Right lobe of liver (tissue), 6 donors: Measurements from ENCODE around the gene WDR91. TPM values are rescaled to one million over a fixed set of nuclear protein-coding genes. Genes with fewer than 3 reads are reported as not detected.

ENCODE experiments used
- ATAC-seq, 4 donors: fragments of 200-7000 bp; cut with Tn5 transposase; one replicate each; pipeline ENCODE4 v1.9.1; 2020; ENCODE audit warnings: mild to moderate bottlenecking in 4 of 4, moderate library complexity in 4 of 4
- DNase-seq, 3 donors: peaks; one replicate each; pipeline ENCODE4 v3.0.0-alpha.2; 2020
- H3K27ac ChIP-seq, 3 donors: fragments of 200-600 bp; one replicate each; pipeline ENCODE4 v1.8.0; 2022
- H3K27me3 ChIP-seq, 2 donors: fragments of 200-600 bp; one replicate each; pipeline ENCODE4 v1.8.0; 2022
- H3K36me3 ChIP-seq, 4 donors: fragments of 200-600 bp; sonication (generic) in 1 of 4; one replicate each; pipeline versions ENCODE4 v1.5.1 to v1.8.0; 2017 to 2022; ENCODE audit warnings: control low read depth in 1 of 4
- H3K4me1 ChIP-seq, 4 donors: fragments of 200-600 bp; sonication (generic) in 1 of 4; one replicate each; pipeline versions ENCODE4 v1.5.1 to v1.8.0; 2017 to 2022; ENCODE audit warnings: control low read depth in 1 of 4
- H3K4me3 ChIP-seq, 3 donors: fragments of 200-600 bp; one replicate each; pipeline ENCODE4 v1.8.0; 2022
- H3K9me3 ChIP-seq, 4 donors: fragments of 200-600 bp; sonication (generic) in 1 of 4; one replicate each; pipeline versions ENCODE4 v1.5.1 to v1.8.0; 2017 to 2022; ENCODE audit warnings: control low read depth in 1 of 4
- POLR2A ChIP-seq: fragments of 450-650 bp; IDR thresholded peaks from one replicate; pipeline ENCODE4 v1.6.1; 2017; ENCODE audit warnings: antibody characterized with exemption, mild to moderate bottlenecking
- WGBS: methylation state at CpG from one replicate; pipeline ENCODE4 v1.1.6; 2018; ENCODE audit warnings: low coverage, low lambda C conversion rate; ENCODE audit not compliant: insufficient coverage; ENCODE audit errors: missing lambda C conversion rate; 5-methylcytosine and 5-hydroxymethylcytosine counted together
- intact Hi-C, 2 donors: fragments of 100-400 bp; cut with DNase I; formaldehyde crosslinking; loops; one replicate each; pipeline versions ENCODE4 v1.11.2 to v1.14.1; 2022
- total RNA-seq, 6 experiments: library from RNA; depleted of rRNA in 2 of 6; stranded (reverse); fragments of >200 nt in 2 of 6; fragmentation: NEBNext Ultra II Directional in 3 of 6; extraction: Animal tissue kit (Norgen Biotek cat#: 25700) in 3 of 6; gene quantifications; one replicate each; pipeline versions ENCODE4 v1.1.0 to v1.2.4, GENCODE V29; 2016 to 2023
- TF ChIP-seq, protein P1 (sequence below), 4 donors: fragments of 200-600 bp in 3 of 4; fragments of 450-650 bp in 1 of 4; IDR thresholded peaks; one replicate each; pipeline versions ENCODE4 v1.5.1 to v1.8.0; 2016 to 2022; ENCODE audit warnings: antibody characterized with exemption in 4 of 4, mild to moderate bottlenecking in 2 of 4
- donor health status: DM: no; HTN: yes; CAD: no.
- donor health status: DM: no; HTN: no; CAD: no.
- donor health status: DM: no; HTN: no; CAD: no.
- donor health status: DM: no; HTN: yes; CAD: no.
- donor health status: DM: no; HTN: yes; CAD: no.

Gene WDR91
- total RNA-seq, 6 experiments from 2014 or later = 6.0 to 11.5 (median 8.6) TPM

DNA sequence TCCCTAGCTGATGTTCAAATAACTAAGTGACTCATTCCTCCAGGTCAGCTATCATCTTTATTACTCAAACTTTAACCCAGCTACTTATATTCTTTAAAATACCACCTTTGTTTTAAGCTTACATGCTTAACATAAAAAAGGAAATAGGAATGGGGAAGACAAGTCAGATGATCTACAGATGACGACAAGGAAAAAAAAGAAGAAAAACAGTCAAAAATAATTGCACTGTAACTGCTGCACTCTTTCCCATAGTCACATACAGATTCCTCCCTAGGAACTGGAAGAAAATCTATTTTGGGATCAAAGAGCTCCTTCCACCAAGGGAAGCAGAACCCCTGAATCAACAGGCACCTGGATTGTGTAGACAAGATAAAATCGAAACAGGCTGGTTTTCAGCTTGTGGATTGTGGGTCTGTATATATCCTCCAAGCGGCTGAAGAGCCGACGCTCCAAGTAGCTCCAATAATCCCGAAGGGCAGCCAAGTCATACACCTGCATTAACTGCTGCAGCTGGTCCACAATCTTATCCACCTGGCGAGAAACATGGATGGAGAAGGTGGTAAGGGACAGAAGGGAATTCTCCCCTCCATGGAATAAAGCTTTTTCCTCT lies 2.0 kb downstream of the WDR91 start:
- peaks cover 0 to 30% (median 7%) of the 10 kb centered on the region in 4 donors for H3K4me1 ChIP-seq
- peaks cover 0 to 7% (median 2%) of the 10 kb centered on the region in 4 donors for H3K36me3 ChIP-seq
- TF ChIP-seq, protein P1, sequence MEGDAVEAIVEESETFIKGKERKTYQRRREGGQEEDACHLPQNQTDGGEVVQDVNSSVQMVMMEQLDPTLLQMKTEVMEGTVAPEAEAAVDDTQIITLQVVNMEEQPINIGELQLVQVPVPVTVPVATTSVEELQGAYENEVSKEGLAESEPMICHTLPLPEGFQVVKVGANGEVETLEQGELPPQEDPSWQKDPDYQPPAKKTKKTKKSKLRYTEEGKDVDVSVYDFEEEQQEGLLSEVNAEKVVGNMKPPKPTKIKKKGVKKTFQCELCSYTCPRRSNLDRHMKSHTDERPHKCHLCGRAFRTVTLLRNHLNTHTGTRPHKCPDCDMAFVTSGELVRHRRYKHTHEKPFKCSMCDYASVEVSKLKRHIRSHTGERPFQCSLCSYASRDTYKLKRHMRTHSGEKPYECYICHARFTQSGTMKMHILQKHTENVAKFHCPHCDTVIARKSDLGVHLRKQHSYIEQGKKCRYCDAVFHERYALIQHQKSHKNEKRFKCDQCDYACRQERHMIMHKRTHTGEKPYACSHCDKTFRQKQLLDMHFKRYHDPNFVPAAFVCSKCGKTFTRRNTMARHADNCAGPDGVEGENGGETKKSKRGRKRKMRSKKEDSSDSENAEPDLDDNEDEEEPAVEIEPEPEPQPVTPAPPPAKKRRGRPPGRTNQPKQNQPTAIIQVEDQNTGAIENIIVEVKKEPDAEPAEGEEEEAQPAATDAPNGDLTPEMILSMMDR (IDR thresholded peaks at IDR 0.05) = no peak
- no peak for TF ChIP-seq POLR2A
- H3K27me3 ChIP-seq = no peaks in the 10 kb centered on the region
- 80% methylated on average over 7 of the region's 7 CpGs for WGBS
- no peak overlapping the region for H3K27ac ChIP-seq
- no peak for ATAC-seq
- intact Hi-C loops = no loop called here
- DNase-seq = no peak
- H3K4me3 ChIP-seq = no peak overlapping the region
- H3K9me3 ChIP-seq = no peaks in the 10 kb centered on the region

DNA sequence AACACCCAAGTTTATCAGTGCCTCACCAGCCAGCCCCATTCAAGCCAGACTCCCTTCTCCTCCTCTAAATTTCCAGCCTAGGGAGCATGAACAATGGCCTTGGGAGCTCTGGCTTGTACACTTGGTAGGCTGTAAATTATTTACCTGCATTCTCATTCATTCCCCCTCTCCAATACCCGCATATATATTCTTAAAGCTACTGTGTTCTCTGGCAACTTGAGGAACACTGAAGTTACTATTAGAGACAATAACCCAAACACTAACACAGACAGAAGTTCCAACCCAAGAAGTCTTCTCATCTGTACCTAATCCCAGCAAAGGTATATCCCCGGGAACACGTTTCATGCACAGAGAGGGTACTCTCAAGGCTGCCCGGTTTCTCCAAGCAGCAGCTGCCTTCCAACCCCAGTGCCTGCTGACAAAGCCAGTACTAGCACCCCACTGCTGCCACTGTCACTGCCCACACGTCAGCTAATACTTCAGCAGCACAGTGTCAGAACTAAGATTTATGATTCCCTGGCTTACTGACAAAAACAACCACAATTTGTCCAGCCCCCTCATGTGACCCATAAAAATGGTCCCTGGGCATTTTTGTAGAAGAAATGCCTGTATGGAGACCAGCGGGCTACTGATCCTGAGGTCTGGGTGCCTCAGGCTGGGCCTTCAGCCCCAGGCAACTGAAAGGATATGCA lies 3.1 kb downstream of the WDR91 start:
- WGBS = 52% methylated on average over 2 of the region's 6 CpGs
- DNase-seq = no peak
- peaks cover 0 to 16% (median 2%) of the 10 kb centered on the region in 4 donors for H3K36me3 ChIP-seq
- peaks cover 0 to 30% (median 7%) of the 10 kb centered on the region in 4 donors for H3K4me1 ChIP-seq
- intact Hi-C loops = no loop called here
- no peak overlapping the region for H3K4me3 ChIP-seq
- no peaks in the 10 kb centered on the region for H3K27me3 ChIP-seq
- no peaks in the 10 kb centered on the region for H3K9me3 ChIP-seq
- ATAC-seq = no peak
- peak overlapping the region in 1 of 3 donors; percentile 59 for H3K27ac ChIP-seq
- TF ChIP-seq, protein P1 (IDR thresholded peaks at IDR 0.05) = no peak

DNA sequence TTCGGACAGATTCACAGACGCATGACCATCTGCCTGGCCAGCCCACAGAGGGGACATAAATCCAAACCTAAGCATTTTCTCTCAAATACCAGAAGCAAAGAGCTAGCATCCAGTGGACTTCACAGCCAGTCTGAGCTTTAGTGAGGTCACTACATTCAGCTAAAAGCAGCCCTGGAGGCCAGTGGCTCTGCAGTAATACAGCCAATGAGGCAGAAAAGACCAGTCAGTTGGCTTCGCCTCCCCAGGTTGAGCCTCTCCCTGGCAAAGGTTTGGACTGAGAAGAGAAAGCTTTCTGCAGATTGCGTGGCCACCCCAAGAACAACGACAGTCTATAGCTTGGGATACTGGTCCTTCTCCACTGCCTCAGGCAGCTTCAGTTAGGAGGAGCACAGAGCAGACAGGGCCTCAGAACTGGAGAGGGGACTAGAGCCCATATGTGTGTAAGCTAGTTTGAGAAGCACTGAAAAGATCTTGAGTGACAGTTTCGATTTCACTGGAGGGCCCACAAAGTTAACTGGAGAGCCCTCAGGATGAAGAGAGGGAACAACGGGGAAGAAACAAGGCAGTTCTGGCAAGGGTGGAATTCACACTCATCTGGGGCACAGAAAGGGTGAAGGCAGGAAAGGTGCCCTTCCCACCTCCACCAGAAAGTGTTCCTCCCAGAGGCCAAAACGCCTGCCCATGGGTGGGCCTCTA lies 3.8 kb downstream of the WDR91 start:
- ATAC-seq (no peak), DNase-seq (no peak)
- H3K4me1 ChIP-seq = peaks cover 0 to 30% (median 7%) of the 10 kb centered on the region in 4 donors
- peaks cover 0 to 23% (median 2%) of the 10 kb centered on the region in 4 donors for H3K36me3 ChIP-seq
- WGBS = 67% methylated on average over 5 of the region's 8 CpGs
- peak overlapping the region in 1 of 3 donors; percentile 59 for H3K27ac ChIP-seq
- intact Hi-C loops = no loop called here
- TF ChIP-seq, protein P1 (IDR thresholded peaks at IDR 0.05) = no peak
- TF ChIP-seq POLR2A = no peak
- H3K27me3 ChIP-seq = no peaks in the 10 kb centered on the region
- H3K4me3 ChIP-seq = no peak overlapping the region
- no peaks in the 10 kb centered on the region for H3K9me3 ChIP-seq

DNA sequence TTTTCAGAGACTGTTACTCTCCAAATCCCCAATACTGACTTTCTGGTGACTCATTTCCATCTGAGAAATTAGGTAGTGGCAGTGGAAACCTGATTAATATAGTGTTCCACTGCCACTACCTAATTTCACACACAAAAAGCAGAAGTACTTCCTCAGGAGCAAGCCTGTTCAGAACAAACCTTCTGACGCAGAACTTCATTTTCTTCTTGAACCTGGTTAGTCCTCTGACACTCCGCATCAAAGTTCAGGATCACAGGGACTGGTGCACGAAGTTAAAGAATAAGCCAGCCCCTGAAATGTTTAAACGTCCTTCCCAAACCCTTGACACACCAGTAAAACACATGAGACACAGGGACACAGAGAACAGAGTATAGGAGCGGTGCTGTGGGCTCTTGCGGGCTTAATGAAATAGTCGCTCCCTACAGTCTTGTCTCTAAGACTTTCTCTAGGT lies 4.4 kb downstream of the WDR91 start:
- TF ChIP-seq, protein P1 (IDR thresholded peaks at IDR 0.05) = no peak
- no peak for TF ChIP-seq POLR2A
- peaks cover 0 to 30% (median 7%) of the 10 kb centered on the region in 4 donors for H3K4me1 ChIP-seq
- intact Hi-C loops = no loop called here
- no peak for DNase-seq
- 25% methylated on average over 4 of the region's 7 CpGs for WGBS
- H3K36me3 ChIP-seq = peaks cover 0 to 29% (median 2%) of the 10 kb centered on the region in 4 donors
- H3K27ac ChIP-seq = peak overlapping the region in 1 of 3 donors; percentile 59
- no peaks in the 10 kb centered on the region for H3K27me3 ChIP-seq
- ATAC-seq = peak in 1 of 4 donors; percentile 5
- H3K4me3 ChIP-seq = no peak overlapping the region
- no peaks in the 10 kb centered on the region for H3K9me3 ChIP-seq
